Eye (tissue), 1 donor: ENCODE measurements around the gene C2orf69.

ENCODE experiments used
- DNase-seq: peaks from one replicate; pipeline ENCODE4 v3.0.0-alpha.2; 2015

C2orf69 gene

GRCh38 chr2:199916980-199917379 is 5.9 kb downstream of the C2orf69 start:
- no peak for DNase-seq

- DNase-seq: no peak
Measured at GRCh38 chr2:199922856-199923255, 11.8 kb downstream of the C2orf69 start.

GRCh38 chr2:199923924-199924323 is 12.8 kb downstream of the C2orf69 start:
- no peak for DNase-seq

- DNase-seq: no peak
Measured at GRCh38 chr2:199926806-199927205, 15.7 kb downstream of the C2orf69 start.

GRCh38 chr2:199928226-199928625 is 17.1 kb downstream of the C2orf69 start:
- DNase-seq: no peak

- no peak for DNase-seq
Measured at GRCh38 chr2:199928626-199929025, 17.5 kb downstream of the C2orf69 start.

GRCh38 chr2:199929262-199929661 is 18.2 kb downstream of the C2orf69 start:
- DNase-seq: no peak

GRCh38 chr2:199932312-199932855 is 21.3 kb downstream of the C2orf69 start:
- DNase-seq: no peak

GRCh38 chr2:199933466-199933865 is 22.4 kb downstream of the C2orf69 start:
- no peak for DNase-seq

- DNase-seq: no peak
Measured at GRCh38 chr2:199936554-199936953, 25.5 kb downstream of the C2orf69 start.

GRCh38 chr2:199940373-199940772 is 29.3 kb downstream of the C2orf69 start:
- no peak for DNase-seq

- no peak for DNase-seq
Measured at GRCh38 chr2:199943373-199943772, 32.3 kb downstream of the C2orf69 start.

- DNase-seq: no peak
Measured at GRCh38 chr2:199946196-199946595, 35.1 kb downstream of the C2orf69 start.

GRCh38 chr2:199946836-199947235 is 35.7 kb downstream of the C2orf69 start:
- DNase-seq: no peak

GRCh38 chr2:199950396-199950795 is 39.3 kb downstream of the C2orf69 start:
- DNase-seq: no peak

- no peak for DNase-seq
Measured at GRCh38 chr2:199951023-199951422, 39.9 kb downstream of the C2orf69 start.

- DNase-seq: no peak
Measured at GRCh38 chr2:199955007-199955338, 43.9 kb downstream of the C2orf69 start.

- DNase-seq: peak; percentile 94
Measured at GRCh38 chr2:199955339-199956061, 44.4 kb downstream of the C2orf69 start, which contains the start of the genes MAIP1 and TYW5. Gene MAIP1, plus strand, starts transcription at chr2:199955582. Its CDS starts 217 bp downstream, at chr2:199955799. Gene TYW5, minus strand, starts transcription at chr2:199955491. Its CDS starts 21 bp downstream, at chr2:199955470.

- no peak for DNase-seq
Measured at GRCh38 chr2:199956062-199956380, 44.9 kb downstream of the C2orf69 start.

- DNase-seq: no peak
Measured at GRCh38 chr2:199958014-199958413, 46.9 kb downstream of the C2orf69 start.

- DNase-seq: no peak
Measured at GRCh38 chr2:199962203-199962602, 51.1 kb downstream of the C2orf69 start.

GRCh38 chr2:199966405-199966804 is 55.3 kb downstream of the C2orf69 start:
- DNase-seq: no peak

GRCh38 chr2:199966976-199967375 is 55.9 kb downstream of the C2orf69 start:
- no peak for DNase-seq

GRCh38 chr2:199968126-199968525 is 57.0 kb downstream of the C2orf69 start:
- no peak for DNase-seq

GRCh38 chr2:199972088-199972626 is 61.1 kb downstream of the C2orf69 start:
- DNase-seq: no peak
